ENCODE data around the gene CCDC77. TPM values are rescaled to one million over a fixed set of nuclear protein-coding genes. Genes with fewer than 3 reads are reported as not detected.

Gene CCDC77
- total RNA-seq, 4 donors from 2014 or later: 4.3 to 7.8 (median 5.3) TPM

DNA sequence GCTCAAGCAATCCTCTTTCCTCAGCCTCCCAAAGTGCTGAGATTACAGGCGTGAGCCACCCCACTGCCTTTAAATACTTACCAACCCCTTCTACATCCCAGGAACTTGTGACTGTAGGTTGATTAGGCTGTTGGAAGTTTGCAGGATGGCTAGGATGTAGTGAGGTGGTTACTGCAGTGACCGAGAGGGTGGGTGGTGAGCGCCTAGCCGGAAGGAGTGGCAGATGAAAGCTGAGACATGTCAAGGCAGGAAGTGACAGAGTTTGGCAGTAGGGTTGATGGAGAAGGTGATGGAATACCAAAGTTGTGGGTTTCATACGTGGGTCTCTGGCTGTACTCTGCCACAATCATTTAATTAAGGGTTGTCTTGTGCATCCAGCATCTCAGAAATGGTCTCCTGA, 71.8 kb downstream of the CCDC77 start:
- no peak for TF ChIP-seq POLR2A (IDR thresholded peaks at IDR 0.05)
- TF ChIP-seq, protein P1, sequence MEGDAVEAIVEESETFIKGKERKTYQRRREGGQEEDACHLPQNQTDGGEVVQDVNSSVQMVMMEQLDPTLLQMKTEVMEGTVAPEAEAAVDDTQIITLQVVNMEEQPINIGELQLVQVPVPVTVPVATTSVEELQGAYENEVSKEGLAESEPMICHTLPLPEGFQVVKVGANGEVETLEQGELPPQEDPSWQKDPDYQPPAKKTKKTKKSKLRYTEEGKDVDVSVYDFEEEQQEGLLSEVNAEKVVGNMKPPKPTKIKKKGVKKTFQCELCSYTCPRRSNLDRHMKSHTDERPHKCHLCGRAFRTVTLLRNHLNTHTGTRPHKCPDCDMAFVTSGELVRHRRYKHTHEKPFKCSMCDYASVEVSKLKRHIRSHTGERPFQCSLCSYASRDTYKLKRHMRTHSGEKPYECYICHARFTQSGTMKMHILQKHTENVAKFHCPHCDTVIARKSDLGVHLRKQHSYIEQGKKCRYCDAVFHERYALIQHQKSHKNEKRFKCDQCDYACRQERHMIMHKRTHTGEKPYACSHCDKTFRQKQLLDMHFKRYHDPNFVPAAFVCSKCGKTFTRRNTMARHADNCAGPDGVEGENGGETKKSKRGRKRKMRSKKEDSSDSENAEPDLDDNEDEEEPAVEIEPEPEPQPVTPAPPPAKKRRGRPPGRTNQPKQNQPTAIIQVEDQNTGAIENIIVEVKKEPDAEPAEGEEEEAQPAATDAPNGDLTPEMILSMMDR (IDR thresholded peaks at IDR 0.05): no peak
- no peak for DNase-seq
- H3K36me3 ChIP-seq: no peaks in the 10 kb centered on the region
- H3K9me3 ChIP-seq: no peaks in the 10 kb centered on the region
- H3K4me1 ChIP-seq: peaks cover 0 to 3% (median 0%) of the 10 kb centered on the region in 3 donors
- WGBS, 2 donors: 67 to 76% methylated on average over 5 of the region's 5 CpGs
- intact Hi-C loops (cut with DNase I): no loop called here
- H3K4me3 ChIP-seq: no peak overlapping the region
- no peak overlapping the region for H3K27ac ChIP-seq
- peaks cover 0 to 14% (median 0%) of the 10 kb centered on the region in 4 donors for H3K27me3 ChIP-seq

DNA sequence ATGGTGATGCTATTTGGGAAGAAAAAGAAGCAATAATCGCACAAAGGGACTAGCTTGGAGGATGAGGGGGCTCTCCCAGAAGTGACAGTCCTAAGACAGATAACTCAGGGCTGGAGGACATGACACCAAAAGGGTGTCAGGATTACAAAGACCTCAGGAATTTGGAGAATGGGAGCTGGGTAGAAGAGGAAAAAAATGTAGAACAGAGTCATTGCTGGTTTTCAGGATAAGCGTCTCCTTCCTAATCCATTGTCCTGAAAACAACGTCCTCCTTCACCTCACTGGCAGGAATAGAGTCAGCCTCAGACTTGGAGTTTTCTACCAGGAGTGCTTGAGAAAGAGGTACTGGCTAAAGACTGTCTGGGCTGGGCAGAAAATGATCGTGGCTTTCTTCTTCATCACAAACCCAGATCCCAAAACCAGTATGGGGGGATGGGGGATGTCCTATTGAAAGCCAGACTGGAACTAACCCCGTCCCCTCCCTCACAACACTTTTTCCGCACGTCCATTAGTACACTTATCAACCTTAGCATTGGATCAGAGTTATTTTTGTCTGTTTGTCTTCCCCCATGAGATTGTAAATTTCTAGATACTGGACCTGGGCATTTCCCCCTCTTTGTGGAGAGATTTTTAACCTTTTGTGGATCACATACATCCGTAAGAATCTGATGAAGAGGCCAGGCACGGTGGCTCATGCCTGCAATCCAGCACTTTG, 72.6 kb downstream of the CCDC77 start:
- H3K36me3 ChIP-seq: no peaks in the 10 kb centered on the region
- H3K4me3 ChIP-seq: no peak overlapping the region
- no peaks in the 10 kb centered on the region for H3K4me1 ChIP-seq
- H3K27ac ChIP-seq: no peak overlapping the region
- no peaks in the 10 kb centered on the region for H3K9me3 ChIP-seq
- no peak for TF ChIP-seq POLR2A (IDR thresholded peaks at IDR 0.05)
- TF ChIP-seq, protein P1 (IDR thresholded peaks at IDR 0.05): no peak
- intact Hi-C loops (cut with DNase I): no loop called here
- WGBS, 2 donors: 73 to 79% methylated on average over 9 of the region's 9 CpGs
- H3K27me3 ChIP-seq: peaks cover 0 to 14% (median 0%) of the 10 kb centered on the region in 4 donors
- DNase-seq: no peak

DNA sequence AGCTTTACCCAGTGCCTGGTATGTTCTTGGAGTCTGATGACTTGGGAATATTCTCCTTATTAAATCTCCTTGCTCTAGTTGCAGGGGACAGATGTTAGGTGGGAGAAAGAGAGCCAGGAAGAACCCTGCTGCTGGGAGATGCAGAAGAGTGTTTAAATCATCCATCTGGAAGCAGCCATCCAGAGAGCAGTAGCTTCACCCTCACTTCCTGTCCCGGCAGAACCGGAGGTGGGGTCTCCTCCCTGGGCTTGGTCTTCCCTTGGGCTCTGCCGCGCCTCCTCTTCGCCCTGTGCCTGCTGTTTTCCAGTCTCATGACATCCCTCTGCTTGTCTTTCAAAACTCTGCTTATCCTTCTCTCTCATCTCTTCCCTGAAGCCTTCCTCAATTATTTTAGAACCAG, 73.8 kb downstream of the CCDC77 start:
- Histone ChIP-seq H3K27ac (no peak overlapping the region), H3K27me3 (peaks cover 0 to 14% (median 0%) of the 10 kb centered on the region in 4 donors), H3K36me3 (no peaks in the 10 kb centered on the region), H3K4me3 (no peak overlapping the region), H3K4me1 (no peaks in the 10 kb centered on the region), H3K9me3 (no peaks in the 10 kb centered on the region)
- no peak for TF ChIP-seq POLR2A (IDR thresholded peaks at IDR 0.05)
- 40 to 47% methylated on average over 5 of the region's 5 CpGs for WGBS, 2 donors
- no peak for DNase-seq
- intact Hi-C loops (cut with DNase I): no loop called here

DNA sequence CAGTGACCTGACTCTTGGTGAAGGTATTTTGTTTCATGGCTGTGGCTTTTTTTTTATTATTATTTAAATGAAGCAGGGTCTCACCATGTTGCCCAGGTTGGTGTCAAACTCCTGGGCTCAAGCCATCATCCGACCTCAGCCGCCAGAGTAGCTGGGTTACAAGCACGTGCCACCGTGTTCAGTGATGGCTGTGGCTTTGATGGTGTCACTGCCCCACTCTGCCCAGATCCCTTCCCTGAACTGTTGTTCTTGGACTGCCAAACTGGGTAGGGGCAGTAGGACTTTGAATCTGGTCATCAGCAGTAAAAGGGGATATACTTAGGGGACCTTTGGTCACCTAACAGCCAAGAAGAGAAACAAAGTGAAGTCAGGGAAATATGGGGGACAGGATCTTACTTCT, 77.7 kb downstream of the CCDC77 start:
- no peak overlapping the region for H3K4me3 ChIP-seq
- intact Hi-C loops (cut with DNase I): no loop called here
- peaks cover 0 to 15% (median 0%) of the 10 kb centered on the region in 4 donors for H3K27me3 ChIP-seq
- no peak overlapping the region for H3K27ac ChIP-seq
- H3K4me1 ChIP-seq: peaks cover 0 to 3% (median 0%) of the 10 kb centered on the region in 3 donors
- DNase-seq: no peak
- no peaks in the 10 kb centered on the region for H3K36me3 ChIP-seq
- TF ChIP-seq POLR2A (IDR thresholded peaks at IDR 0.05): no peak
- TF ChIP-seq, protein P1 (IDR thresholded peaks at IDR 0.05): no peak
- WGBS, 2 donors: 87 to 100% methylated on average over 2 to 4 of the region's 4 CpGs
- H3K9me3 ChIP-seq: no peaks in the 10 kb centered on the region

DNA sequence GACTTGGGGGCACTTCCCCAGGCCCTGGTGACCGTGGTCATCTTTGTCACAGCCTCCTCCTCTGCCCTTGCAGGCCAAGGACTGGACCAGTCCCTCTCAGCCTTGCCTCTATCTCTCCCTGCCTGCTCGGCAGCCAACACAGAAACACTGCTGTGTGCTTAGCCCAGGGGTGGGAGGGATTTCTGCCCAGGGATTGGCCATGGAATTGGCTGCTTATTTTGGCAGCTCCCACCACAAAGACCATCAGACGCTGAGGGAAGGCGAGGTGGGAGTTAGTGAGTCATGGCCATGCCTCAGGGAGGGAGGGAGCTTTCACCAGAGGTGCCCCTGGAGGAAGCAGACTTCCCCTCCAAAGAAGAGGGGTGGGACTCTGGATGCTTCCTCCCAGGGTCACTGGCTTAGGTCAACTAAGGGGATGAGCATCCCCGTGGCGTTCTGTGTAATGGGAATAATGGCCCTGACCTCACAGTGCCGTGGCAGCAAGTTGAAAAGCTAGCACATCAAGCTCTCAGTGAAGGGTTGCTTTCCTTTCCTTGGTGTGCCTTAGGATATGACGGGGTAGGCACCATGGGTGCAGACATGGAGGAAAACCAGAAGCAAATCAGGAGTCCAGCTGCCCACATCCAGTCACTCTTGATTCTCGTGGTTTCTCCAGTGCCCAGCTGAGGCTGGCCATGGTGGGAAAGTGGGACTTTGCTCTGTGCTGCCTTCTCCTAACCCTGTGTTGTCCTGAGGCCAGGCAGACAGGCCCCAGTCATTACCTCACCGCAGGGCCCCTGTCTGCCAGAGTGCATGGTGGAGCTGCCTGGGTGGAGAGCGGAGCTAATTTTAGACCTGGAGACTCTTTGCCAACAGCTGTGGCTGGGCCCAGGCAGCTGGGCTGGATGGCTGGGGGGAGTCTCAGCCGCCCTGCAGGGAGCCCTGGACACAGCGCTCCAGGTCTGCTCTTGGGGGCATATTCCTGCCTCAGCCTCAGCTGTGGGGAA, 79.7 kb downstream of the CCDC77 start:
- WGBS, 2 donors: 58 to 73% methylated on average over 6 to 10 of the region's 13 CpGs
- no peaks in the 10 kb centered on the region for H3K9me3 ChIP-seq
- intact Hi-C loops (cut with DNase I): no loop called here
- H3K4me3 ChIP-seq: no peak overlapping the region
- TF ChIP-seq, protein P1 (IDR thresholded peaks at IDR 0.05): no peak
- TF ChIP-seq POLR2A (IDR thresholded peaks at IDR 0.05): no peak
- H3K4me1 ChIP-seq: peaks cover 0 to 3% (median 0%) of the 10 kb centered on the region in 3 donors
- no peaks in the 10 kb centered on the region for H3K36me3 ChIP-seq
- H3K27me3 ChIP-seq: peaks cover 0 to 10% (median 0%) of the 10 kb centered on the region in 4 donors
- no peak for DNase-seq
- peak overlapping the region in 1 of 4 donors; percentile 58 for H3K27ac ChIP-seq

Measured in esophagus squamous epithelium (tissue), 5 donors.